Activated CD4-positive, alpha-beta T cell treated with anti-CD3 and anti-CD28 coated beads for 1 hour (primary cell): ENCODE results near the gene TRPM2.
A peak's percentile ranks its signal among the peaks of the same experiment; 100 is the strongest.

Source experiments
- DNase-seq: peaks from one replicate; pipeline ENCODE4 v3.0.0-alpha.2; 2020

Gene TRPM2

DNA sequence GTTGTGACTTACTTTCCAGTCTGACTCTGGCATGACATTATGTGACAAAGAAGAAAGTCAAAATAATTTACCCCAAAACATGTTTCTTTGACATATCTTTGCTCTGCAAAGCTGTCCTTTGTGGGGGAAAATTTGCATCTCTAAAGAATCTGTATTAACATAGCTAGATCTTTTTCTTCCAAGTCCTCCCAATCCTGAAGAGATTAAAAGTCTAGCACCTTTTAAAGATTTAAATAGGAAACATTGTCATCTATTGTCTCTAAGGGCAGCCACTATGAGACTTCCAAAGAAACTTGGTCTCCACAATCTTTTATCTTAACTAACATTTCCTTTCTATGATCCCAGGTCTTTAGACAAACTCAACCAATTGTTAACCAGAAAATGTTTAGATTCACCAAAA is 117.9 kb downstream of the TRPM2 start:
- no peak for DNase-seq

- no peak for DNase-seq
These were observed 118.6 kb downstream of the TRPM2 start for GRCh38 chr21:44471996-44472395.

- no peak for DNase-seq
These were observed 120.6 kb downstream of the TRPM2 start for GRCh38 chr21:44473915-44474555.

GRCh38 chr21:44475266-44475845 is 121.9 kb downstream of the TRPM2 start:
- DNase-seq = no peak

- no peak for DNase-seq
These were observed 123.7 kb downstream of the TRPM2 start for GRCh38 chr21:44477131-44477530.

DNA sequence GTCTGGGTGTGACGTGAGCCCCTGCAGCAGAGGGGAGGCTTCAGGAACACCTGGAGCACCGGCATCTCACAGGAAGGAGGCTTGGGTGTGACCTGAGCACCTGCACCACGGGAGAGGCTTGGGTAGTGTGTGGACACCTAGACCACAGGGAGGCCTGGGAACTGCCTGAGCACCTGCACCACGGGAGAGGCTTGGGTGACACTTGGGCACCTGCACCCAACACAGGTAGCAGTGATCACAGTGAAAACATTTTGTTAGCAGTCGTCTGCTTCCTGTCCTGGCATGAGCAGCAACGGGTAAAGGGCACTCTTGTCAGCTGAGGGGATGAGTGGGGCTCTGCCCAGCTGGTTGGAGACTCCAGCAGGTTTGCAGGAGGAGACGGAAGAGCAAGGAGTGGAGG is 124.3 kb downstream of the TRPM2 start:
- DNase-seq = no peak

DNA sequence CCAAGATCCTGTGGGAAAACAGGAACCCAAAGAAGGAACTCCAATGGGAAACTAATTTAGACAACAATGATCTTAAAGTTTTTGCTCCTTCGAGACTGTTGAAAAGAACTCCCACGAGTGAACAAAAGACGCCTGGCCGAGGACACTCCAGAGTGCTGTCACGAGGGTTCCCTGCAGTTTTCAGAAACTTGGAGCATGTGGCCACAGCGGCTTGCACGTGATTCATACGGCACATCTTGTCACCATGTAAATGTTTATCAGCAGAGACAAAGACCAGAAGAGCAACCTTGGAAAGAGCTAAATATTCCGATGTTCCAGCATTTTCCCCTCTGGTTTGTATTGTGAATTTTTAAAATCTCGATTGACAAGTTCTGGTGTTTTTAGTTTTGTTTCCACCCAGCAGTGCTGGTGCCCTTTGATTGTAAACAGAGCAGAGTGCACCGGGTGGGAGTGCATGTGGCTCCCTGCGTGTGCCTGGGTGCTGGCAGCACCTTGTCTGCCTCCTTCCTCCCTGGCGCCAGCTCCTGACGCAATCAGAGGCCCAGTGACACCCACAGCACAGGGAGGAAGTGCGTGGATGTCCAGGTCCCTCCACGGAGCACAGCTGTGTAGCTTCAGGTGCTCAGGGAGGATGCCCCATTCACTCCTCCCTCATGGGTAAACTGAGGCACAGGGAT is 124.8 kb downstream of the TRPM2 start:
- no peak for DNase-seq

DNA sequence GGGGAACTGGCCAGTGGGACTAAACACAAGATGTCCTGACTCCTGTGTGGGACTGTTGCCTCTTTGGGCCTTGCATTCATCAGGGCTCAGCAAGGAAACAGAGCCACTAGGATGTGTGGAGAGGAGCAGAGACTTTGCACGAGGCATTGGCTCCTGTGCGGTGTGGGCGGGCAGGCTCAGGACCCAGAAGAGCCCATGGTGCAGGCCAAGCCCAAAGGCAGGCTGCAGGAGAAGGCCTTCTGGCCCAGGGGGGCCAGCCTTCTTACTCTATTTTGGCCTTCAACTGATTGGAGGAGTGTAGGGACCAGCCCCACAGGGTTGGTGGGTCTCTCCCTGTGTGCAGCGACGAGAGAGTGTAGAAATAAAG is 125.4 kb downstream of the TRPM2 start:
- DNase-seq = no peak

DNA sequence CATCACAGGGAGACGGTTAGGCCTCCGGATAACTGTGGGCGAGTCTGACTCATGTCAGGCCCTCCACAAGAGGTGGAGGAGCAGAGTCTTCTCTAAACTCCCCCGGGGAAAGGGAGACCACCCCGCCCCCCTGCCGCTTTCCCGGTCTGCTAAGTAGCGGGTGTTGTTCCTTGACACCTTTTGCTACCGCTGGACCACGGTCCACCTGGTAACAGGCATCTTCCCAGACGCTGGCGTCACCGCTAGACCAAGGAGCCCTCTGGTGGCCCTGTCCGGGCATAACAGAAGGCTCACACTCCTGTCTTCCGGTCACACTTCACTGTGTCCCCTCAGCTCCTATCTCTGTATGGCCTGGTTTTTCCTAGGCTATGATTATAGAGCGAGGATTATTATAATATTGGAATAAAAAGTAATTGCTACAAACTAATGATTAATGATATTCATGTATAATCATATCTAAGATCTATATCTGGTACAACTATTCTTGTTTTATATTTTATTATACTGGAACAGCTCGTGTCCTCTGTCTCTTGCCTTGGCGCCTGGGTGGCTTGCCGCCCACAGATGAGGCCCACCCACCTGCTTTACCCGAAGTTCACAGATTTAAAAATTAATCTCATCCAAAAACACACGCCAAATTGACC is 126.3 kb downstream of the TRPM2 start:
- DNase-seq = peak; percentile 22

- no peak for DNase-seq
These were observed 127.0 kb downstream of the TRPM2 start for GRCh38 chr21:44480200-44481053.

DNA sequence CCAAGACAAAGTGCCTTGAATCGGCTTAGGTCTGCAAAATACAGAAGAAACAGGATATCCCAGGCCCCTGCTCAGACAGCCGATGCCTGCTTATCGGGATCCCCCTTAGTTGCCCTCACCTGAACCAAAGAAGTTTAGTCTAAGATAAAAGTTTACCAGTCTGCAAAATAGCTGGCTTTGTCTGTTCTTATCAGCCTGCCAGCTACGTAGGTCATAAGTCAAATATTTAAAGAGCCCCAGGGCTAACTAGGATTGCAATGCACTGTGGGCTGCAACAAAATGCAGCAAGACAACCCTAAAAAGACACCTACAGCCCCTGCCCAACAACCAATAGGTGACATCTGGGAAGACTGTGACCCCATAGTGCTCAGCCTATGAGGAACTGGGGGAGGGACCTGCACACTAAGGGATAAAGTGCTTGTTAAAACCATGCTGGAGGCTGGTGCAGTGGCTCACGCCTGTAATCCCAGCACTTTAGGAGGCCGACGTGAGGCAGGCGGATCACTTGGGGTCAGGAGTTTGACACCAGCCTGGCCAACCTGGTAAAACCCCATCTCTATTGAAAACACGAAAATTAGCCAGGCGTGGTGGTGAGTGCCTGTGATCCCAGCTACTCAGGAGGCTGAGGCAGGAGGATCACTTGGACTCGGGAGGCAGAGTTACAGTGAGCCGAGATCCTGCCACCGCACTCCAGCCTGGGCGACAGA is 129.3 kb downstream of the TRPM2 start:
- DNase-seq = no peak

GRCh38 chr21:44483288-44484237 is 130.1 kb downstream of the TRPM2 start:
- no peak for DNase-seq

- no peak for DNase-seq
These were observed 131.3 kb downstream of the TRPM2 start for GRCh38 chr21:44484498-44485253.

GRCh38 chr21:44485254-44485793 is 131.9 kb downstream of the TRPM2 start:
- DNase-seq = peak; percentile 38

DNA sequence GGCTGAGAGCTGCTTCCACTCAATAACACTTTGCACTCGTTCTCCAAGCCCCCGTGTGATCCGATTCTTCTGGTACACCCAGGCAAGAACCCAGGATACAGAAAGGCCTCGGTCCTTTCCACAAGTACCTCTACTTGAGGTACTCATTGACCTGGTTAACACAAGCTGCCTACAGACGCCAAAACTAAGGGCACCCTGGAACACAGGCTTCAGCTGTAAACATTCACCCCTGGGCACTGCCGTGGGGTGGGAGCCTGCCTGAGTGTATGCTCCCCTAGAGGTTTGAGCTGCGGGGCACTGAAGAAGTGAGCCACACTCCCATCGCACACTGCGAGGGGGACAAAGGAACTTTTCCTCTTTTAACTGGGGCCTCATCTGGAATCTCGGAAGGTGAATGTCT is 132.4 kb downstream of the TRPM2 start:
- DNase-seq = no peak

- DNase-seq = no peak
These were observed 132.9 kb downstream of the TRPM2 start for GRCh38 chr21:44486302-44486701.

DNA sequence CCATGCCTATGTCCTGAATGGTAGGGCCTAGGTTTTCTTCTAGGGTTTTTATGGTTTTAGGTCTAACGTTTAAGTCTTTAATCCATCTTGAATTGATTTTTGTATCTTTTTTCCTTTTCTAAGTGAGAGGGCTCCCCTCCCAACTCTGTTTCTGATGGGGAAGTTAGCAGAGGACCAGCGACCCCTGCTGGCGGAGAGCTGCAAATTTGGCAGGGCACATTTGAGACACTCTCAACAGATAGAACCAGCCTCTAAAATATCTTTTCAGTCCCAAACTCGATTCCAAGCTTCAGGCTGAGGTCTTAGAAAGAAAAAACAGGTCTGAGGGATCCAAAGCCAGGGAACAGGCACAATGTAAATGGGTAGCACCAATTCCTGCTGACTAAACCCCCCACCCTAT is 134.4 kb downstream of the TRPM2 start:
- DNase-seq = no peak

DNA sequence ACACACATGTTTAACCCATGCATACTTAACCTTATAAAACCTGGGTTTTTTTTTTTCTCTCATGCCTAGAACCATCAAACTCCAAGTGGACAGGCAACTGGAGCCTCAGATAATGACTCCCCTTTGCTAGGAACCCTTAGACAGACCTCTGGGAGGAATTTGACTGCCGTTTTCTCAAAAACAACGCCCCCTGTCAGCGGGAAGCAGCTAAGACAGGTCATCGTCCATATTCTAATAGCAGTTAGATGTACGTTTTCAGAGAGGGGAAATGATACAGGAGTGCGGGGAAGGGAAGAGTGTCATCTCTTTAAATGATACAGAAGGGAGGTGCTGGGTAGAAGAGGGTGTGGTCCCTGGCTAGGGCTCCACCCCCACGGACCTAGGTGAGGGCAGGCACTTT is 136.5 kb downstream of the TRPM2 start:
- DNase-seq = no peak

GRCh38 chr21:44490405-44490804 is 137.0 kb downstream of the TRPM2 start:
- no peak for DNase-seq

GRCh38 chr21:44490816-44491215 is 137.4 kb downstream of the TRPM2 start:
- no peak for DNase-seq
